Kidney (tissue), 14 donors: ENCODE data around the gene PLA1A. TPM values are rescaled to one million over a fixed set of nuclear protein-coding genes. Genes with fewer than 3 reads are reported as not detected.

Experiments
- DNase-seq, 5 donors: peaks; one replicate each; pipeline ENCODE4 v3.0.0-alpha.2; 2013 to 2020
- FAIRE-seq: peaks from 2 replicates; lab custom pipeline; 2012; peaks lifted over from hg19 to GRCh38; lab: Jason Lieb, UNC
- H3K27ac ChIP-seq, 2 donors: one replicate each; pipeline ENCODE4 v1.7.0; 2013; ENCODE audit warnings: low read depth in 2 of 2, low read length in 2 of 2, inconsistent platforms in 1 of 2
- H3K27me3 ChIP-seq: one replicate; pipeline ENCODE4 v1.7.1; 2013; ENCODE audit warnings: low read length, inconsistent platforms; ENCODE audit not compliant: control insufficient read depth, insufficient read depth
- H3K36me3 ChIP-seq, 3 donors: one replicate each; pipeline versions ENCODE4 v1.7.0 to v1.7.1; 2013; ENCODE audit warnings: low read length in 3 of 3, control low read depth in 1 of 3, inconsistent platforms in 1 of 3; ENCODE audit not compliant: insufficient read depth in 3 of 3, control insufficient read depth in 2 of 3
- H3K4me1 ChIP-seq, 3 donors: one replicate each; pipeline versions ENCODE4 v1.7.0 to v1.7.1; 2013; ENCODE audit warnings: low read length in 3 of 3, inconsistent platforms in 1 of 3, low read depth in 1 of 3; ENCODE audit not compliant: control insufficient read depth in 2 of 3, insufficient read depth in 2 of 3
- H3K4me3 ChIP-seq, 3 donors: one replicate each; pipeline versions ENCODE4 v1.7.0 to v1.8.1; 2013; ENCODE audit warnings: low read length in 3 of 3, control low read depth in 1 of 3, inconsistent platforms in 1 of 3
- H3K9ac ChIP-seq, 3 donors: one replicate each; pipeline versions ENCODE4 v1.7.0 to v1.7.1; 2013; ENCODE audit warnings: low read length in 3 of 3, control low read depth in 1 of 3, inconsistent platforms in 1 of 3
- H3K9me3 ChIP-seq, 3 donors: one replicate each; pipeline versions ENCODE4 v1.7.0 to v1.7.1; 2013; ENCODE audit warnings: low read length in 3 of 3, control low read depth in 1 of 3, inconsistent platforms in 1 of 3; ENCODE audit not compliant: control insufficient read depth in 2 of 3, insufficient read depth in 1 of 3
- intact Hi-C: fragments of 100-400 bp; cut with DNase I; formaldehyde crosslinking; loops from one replicate; pipeline ENCODE4 v1.11.1; 2022
- polyA plus RNA-seq: library from polyadenylated mRNA; stranded (reverse); fragments of 350-450 nt; fragmentation: Illumina TruSeq; extraction: RNeasy Lipid Tissue Mini Kit (QIAGEN cat#74804); gene quantifications from one replicate; pipeline ENCODE4 v1.2.3, GENCODE V29; 2014; ENCODE audit warnings: low read depth, low replicate concordance; ENCODE audit not compliant: insufficient read depth
- total RNA-seq: library from RNA; stranded (reverse); fragmentation: NEBNext Ultra II Directional; extraction: Animal tissue kit (Norgen Biotek cat#: 25700); gene quantifications from one replicate; pipeline ENCODE4 v1.2.1, GENCODE V29; 2021
- TF ChIP-seq, protein P1 (sequence below): IDR thresholded peaks from 3 replicates; pipeline ENCODE4 v1.5.1; 2012; ENCODE audit warnings: mild to moderate bottlenecking, moderate library complexity, borderline replicate concordance; ENCODE audit not compliant: insufficient read depth; ENCODE audit errors: extremely low read depth
- donor health status: control.
- donor health status: control.
- donor health status: control.
- donor health status: control.
- donor health status: control.
- donor health status: DM: yes; HTN: yes; CAD: no.
- donor health status: Normal renal cell carcinoma (clear cell type).

PLA1A gene
- total and polyA plus RNA-seq, 2 donors from 2014 or later = 6.7 to 10.1 TPM

DNA sequence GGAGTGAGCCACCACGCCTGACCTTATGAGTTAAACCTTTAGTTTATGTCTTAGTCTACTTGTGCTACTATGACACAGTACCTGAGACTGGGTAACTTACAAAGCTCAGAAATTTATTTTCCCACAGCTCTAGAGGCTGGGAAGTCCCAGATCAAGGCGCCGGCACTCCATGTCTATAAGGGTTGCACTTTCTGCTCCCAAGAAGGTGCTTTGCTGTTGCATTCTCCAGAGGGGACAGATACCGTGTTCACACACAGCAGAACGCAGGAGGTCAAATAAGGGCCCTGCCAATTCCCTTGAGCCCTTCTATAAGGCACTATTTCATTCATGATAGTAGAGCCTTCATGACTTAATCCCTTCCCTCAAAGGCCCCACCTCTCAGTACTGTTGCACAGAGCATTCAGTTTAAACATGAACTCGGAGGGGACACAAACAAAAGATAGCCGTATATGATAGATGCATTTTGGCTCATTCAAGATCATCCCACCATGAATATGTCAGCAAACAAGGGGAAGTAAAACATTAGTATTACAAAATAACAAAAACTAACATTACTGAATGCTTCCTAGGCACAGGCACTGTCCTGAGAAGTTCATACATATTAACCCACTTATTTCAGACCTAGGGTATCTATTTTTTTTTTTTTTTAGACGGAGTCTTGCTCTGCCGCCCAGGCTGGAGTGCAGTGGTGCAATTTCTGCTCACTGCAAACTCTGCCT lies 26.5 kb downstream of the PLA1A start:
- Histone ChIP-seq H3K27me3 (no peaks in the 10 kb centered on the region), H3K9ac (no peak overlapping the region), H3K9me3 (no peaks in the 10 kb centered on the region), H3K4me1 (peaks cover 0 to 2% (median 0%) of the 10 kb centered on the region in 3 donors), H3K4me3 (no peak overlapping the region), H3K27ac (no peak overlapping the region), H3K36me3 (no peaks in the 10 kb centered on the region)
- intact Hi-C loops = no loop called here
- no peak for FAIRE-seq
- TF ChIP-seq, protein P1, sequence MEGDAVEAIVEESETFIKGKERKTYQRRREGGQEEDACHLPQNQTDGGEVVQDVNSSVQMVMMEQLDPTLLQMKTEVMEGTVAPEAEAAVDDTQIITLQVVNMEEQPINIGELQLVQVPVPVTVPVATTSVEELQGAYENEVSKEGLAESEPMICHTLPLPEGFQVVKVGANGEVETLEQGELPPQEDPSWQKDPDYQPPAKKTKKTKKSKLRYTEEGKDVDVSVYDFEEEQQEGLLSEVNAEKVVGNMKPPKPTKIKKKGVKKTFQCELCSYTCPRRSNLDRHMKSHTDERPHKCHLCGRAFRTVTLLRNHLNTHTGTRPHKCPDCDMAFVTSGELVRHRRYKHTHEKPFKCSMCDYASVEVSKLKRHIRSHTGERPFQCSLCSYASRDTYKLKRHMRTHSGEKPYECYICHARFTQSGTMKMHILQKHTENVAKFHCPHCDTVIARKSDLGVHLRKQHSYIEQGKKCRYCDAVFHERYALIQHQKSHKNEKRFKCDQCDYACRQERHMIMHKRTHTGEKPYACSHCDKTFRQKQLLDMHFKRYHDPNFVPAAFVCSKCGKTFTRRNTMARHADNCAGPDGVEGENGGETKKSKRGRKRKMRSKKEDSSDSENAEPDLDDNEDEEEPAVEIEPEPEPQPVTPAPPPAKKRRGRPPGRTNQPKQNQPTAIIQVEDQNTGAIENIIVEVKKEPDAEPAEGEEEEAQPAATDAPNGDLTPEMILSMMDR = no peak
- DNase-seq = no peak

GRCh38 chr3:119625451-119626153 lies 27.9 kb downstream of the PLA1A start:
- no peak overlapping the region for H3K27ac ChIP-seq
- intact Hi-C loops = no loop called here
- H3K9ac ChIP-seq = no peak overlapping the region
- TF ChIP-seq, protein P1 = no peak
- DNase-seq (no peak), FAIRE-seq (no peak)
- H3K9me3 ChIP-seq = no peaks in the 10 kb centered on the region
- peaks cover 0 to 2% (median 0%) of the 10 kb centered on the region in 3 donors for H3K4me1 ChIP-seq
- H3K27me3 ChIP-seq = no peaks in the 10 kb centered on the region
- no peaks in the 10 kb centered on the region for H3K36me3 ChIP-seq
- no peak overlapping the region for H3K4me3 ChIP-seq

GRCh38 chr3:119626196-119626595 lies 28.5 kb downstream of the PLA1A start:
- H3K9ac ChIP-seq = no peak overlapping the region
- no peak overlapping the region for H3K4me3 ChIP-seq
- H3K9me3 ChIP-seq = no peaks in the 10 kb centered on the region
- DNase-seq (peak in 1 of 5 donors; percentile 12), FAIRE-seq (no peak)
- H3K4me1 ChIP-seq = peaks cover 0 to 4% (median 0%) of the 10 kb centered on the region in 3 donors
- H3K27ac ChIP-seq = no peak overlapping the region
- H3K36me3 ChIP-seq = no peaks in the 10 kb centered on the region
- TF ChIP-seq, protein P1 = no peak
- H3K27me3 ChIP-seq = no peaks in the 10 kb centered on the region
- intact Hi-C loops = no loop called here
